GM12878 (cell line): ENCODE data around the gene BMAL1. TPM values are rescaled to one million over a fixed set of nuclear protein-coding genes. Genes with fewer than 3 reads are reported as not detected.

Source experiments
- ATAC-seq: fragments of 200-7000 bp; cut with Tn5 transposase; 3 replicates; pipeline ENCODE4 v1.9.1; 2020; ENCODE audit warnings: mild to moderate bottlenecking, moderate library complexity
- BruUV-seq: library from RNA; stranded (reverse); fragments of 400-500 nt; replicated peaks from 2 replicates; lab custom pipeline; 2021; lab: Mats Ljungman, UMichigan
- CTCF ChIA-PET: fragments of 300-600 bp; sonication (Branson Sonifier 250); formaldehyde crosslinking; extraction: SDS; loops from one replicate; lab custom pipeline; 2021; ENCODE audit warnings: inconsistent platforms; lab: Yijun Ruan, JAX
- POLR2A ChIA-PET: fragments of 350-600 bp; formaldehyde crosslinking; extraction: SDS; loops from one replicate; lab custom pipeline; 2021; ENCODE audit warnings: inconsistent platforms; lab: Charles Lee
- RAD21 ChIA-PET: fragments of 300-600 bp; sonication (Branson Sonifier 250); formaldehyde crosslinking; loops from one replicate; lab custom pipeline; 2023; ENCODE audit warnings: antibody characterized with exemption; ENCODE audit not compliant: unreplicated experiment; lab: Charles Lee
- SMC1A ChIA-PET: fragments of 300-600 bp; sonication (Branson Sonifier 250); formaldehyde crosslinking; loops from one replicate; lab custom pipeline; 2023; ENCODE audit not compliant: unreplicated experiment, uncharacterized antibody; lab: Charles Lee
- DNase-seq: peaks from one replicate; pipeline ENCODE4 v3.0.0-alpha.2; 2011; ENCODE audit warnings: low read depth, low spot score
- FAIRE-seq: peaks from 3 replicates; lab custom pipeline; 2011; peaks lifted over from hg19 to GRCh38; lab: Jason Lieb, UNC
- H2AFZ ChIP-seq: 2 replicates; pipeline ENCODE4 v1.6.0; 2011; ENCODE audit warnings: low read depth, low read length, control low read depth; ENCODE audit not compliant: control insufficient read depth
- H3K27ac ChIP-seq: 2 replicates; pipeline ENCODE4 v1.5.1; 2011; ENCODE audit warnings: control low read depth; ENCODE audit not compliant: control insufficient read depth, insufficient read depth
- H3K27me3 ChIP-seq, 2 experiments: replicated peaks in 1 of 2; 2 replicates each; pipeline versions ENCODE4 v1.6.0 to v1.6.1; 2011; ENCODE audit warnings: low read length in 1 of 2; ENCODE audit not compliant: control insufficient read depth in 2 of 2, insufficient read depth in 2 of 2
- H3K36me3 ChIP-seq, 2 experiments: 2 replicates each; pipeline ENCODE4 v1.5.1; 2011; ENCODE audit warnings: low read length in 1 of 2; ENCODE audit not compliant: control insufficient read depth in 2 of 2, insufficient read depth in 2 of 2
- H3K4me1 ChIP-seq: 2 replicates; pipeline ENCODE4 v1.6.1; 2011; ENCODE audit warnings: mild to moderate bottlenecking, low read length, moderate library complexity, mixed read lengths; ENCODE audit not compliant: control insufficient read depth, insufficient read depth
- H3K4me2 ChIP-seq: 2 replicates; pipeline ENCODE4 v1.6.0; 2011; ENCODE audit warnings: control low read depth; ENCODE audit not compliant: control insufficient read depth, insufficient read depth
- H3K4me3 ChIP-seq: fragments of 200-600 bp; sonication (generic); 2 replicates; pipeline ENCODE4 v1.5.1; 2016
- H3K79me2 ChIP-seq: 2 replicates; pipeline ENCODE4 v1.6.0; 2011; ENCODE audit warnings: low read length; ENCODE audit not compliant: control insufficient read depth, insufficient read depth
- H3K9ac ChIP-seq: 2 replicates; pipeline ENCODE4 v1.8.0; 2011; ENCODE audit warnings: low read length, control low read depth, mixed read lengths; ENCODE audit not compliant: control insufficient read depth, insufficient read depth
- H3K9me3 ChIP-seq: replicated peaks from 3 replicates; pipeline ENCODE4 v1.5.1; 2011; ENCODE audit warnings: mild to moderate bottlenecking, low read length; ENCODE audit not compliant: control insufficient read depth, insufficient read depth
- H4K20me1 ChIP-seq: 2 replicates; pipeline ENCODE4 v1.6.0; 2011; ENCODE audit not compliant: control insufficient read depth, insufficient read depth
- EZH2 ChIP-seq: IDR thresholded peaks from 2 replicates; pipeline ENCODE4 v1.6.1; 2012; ENCODE audit warnings: low read depth, mild to moderate bottlenecking, control low read depth, inconsistent platforms, low read length, borderline replicate concordance; ENCODE audit not compliant: control insufficient read depth
- IKZF1 ChIP-seq: fragments of 450-650 bp; conservative IDR thresholded peaks from 2 replicates; pipeline ENCODE4 v1.6.1; 2017; ENCODE audit warnings: antibody characterized with exemption, mild to moderate bottlenecking
- MEF2B ChIP-seq: fragments of 450-650 bp; IDR thresholded peaks from 2 replicates; pipeline ENCODE4 v1.6.1; 2018; ENCODE audit warnings: mild to moderate bottlenecking, moderate library complexity; ENCODE audit not compliant: partially characterized antibody, poor library complexity, severe bottlenecking
- PAX8 ChIP-seq: fragments of 450-650 bp; IDR thresholded peaks from 2 replicates; pipeline ENCODE4 v1.6.1; 2017; ENCODE audit warnings: mild to moderate bottlenecking, moderate library complexity
- POU2F2 ChIP-seq: IDR thresholded peaks from 3 replicates; pipeline ENCODE4 v1.6.1; 2011; ENCODE audit warnings: low read depth, mild to moderate bottlenecking, low read length, borderline replicate concordance
- RB1 ChIP-seq: fragments of 450-650 bp; formaldehyde crosslinking; IDR thresholded peaks from 2 replicates; pipeline ENCODE4 v1.6.1; 2017; ENCODE audit warnings: mild to moderate bottlenecking, borderline replicate concordance
- WGBS: methylation state at CpG from one replicate; pipeline ENCODE4 v1.1.6; 2016; ENCODE audit warnings: low lambda C conversion rate; ENCODE audit not compliant: insufficient replicate concordance, insufficient coverage; ENCODE audit errors: missing lambda C conversion rate; 5-methylcytosine and 5-hydroxymethylcytosine counted together
- in situ Hi-C: fragments of 300-500 bp; cut with MboI; formaldehyde crosslinking; loops from 9 replicates; pipeline ENCODE4 v1.14.3; 2018; ENCODE audit warnings: mixed read lengths
- intact Hi-C: fragments of 100-400 bp; cut with micrococcal nuclease; formaldehyde crosslinking; loops from one replicate; pipeline ENCODE4 v1.14.2; 2022; ENCODE audit not compliant: unreplicated experiment
- polyA plus RNA-seq, 11 experiments: library from polyadenylated mRNA; depleted of rRNA in 4 of 11; unstranded in 6 of 11; stranded (reverse) in 5 of 11; fragments of >200 nt; fragmentation: Nextera tagmentation in 4 of 11; fragmentation: Illumina TruSeq in 1 of 11; extraction: Ambion mirVana in 4 of 11; extraction: Trizol in 1 of 11; gene quantifications; 1 replicate in 1 of 11; 2 replicates in 10 of 11; pipeline versions ENCODE4 v1.2.1 to v1.2.3, GENCODE V29; 2011 to 2016; ENCODE audit warnings: inconsistent platforms in 2 of 11, missing spikeins in 2 of 11, low read depth in 1 of 11
- total RNA-seq, 4 experiments: library from RNA; depleted of rRNA in 3 of 4; stranded (reverse); fragments of >200 nt in 3 of 4; fragmentation: Illumina TruSeq in 1 of 4; extraction: Trizol in 1 of 4; gene quantifications; 2 replicates each; pipeline versions ENCODE4 v1.2.1 to v1.2.3, GENCODE V29; 2013 to 2021
- TF ChIP-seq, protein P1 (sequence below): IDR thresholded peaks from 2 replicates; pipeline ENCODE4 v1.6.1; 2011; ENCODE audit warnings: borderline replicate concordance, low read depth, mild to moderate bottlenecking, moderate library complexity, mixed read lengths, low read length; ENCODE audit not compliant: insufficient read depth; ENCODE audit errors: extremely low read length

BMAL1 gene
- total and polyA plus RNA-seq, 10 of the 15 experiments (the other 5 are each of a cell fraction or from before 2014, with no cell fraction given) = 3.5 to 40.6 (median 13.6) TPM

DNA sequence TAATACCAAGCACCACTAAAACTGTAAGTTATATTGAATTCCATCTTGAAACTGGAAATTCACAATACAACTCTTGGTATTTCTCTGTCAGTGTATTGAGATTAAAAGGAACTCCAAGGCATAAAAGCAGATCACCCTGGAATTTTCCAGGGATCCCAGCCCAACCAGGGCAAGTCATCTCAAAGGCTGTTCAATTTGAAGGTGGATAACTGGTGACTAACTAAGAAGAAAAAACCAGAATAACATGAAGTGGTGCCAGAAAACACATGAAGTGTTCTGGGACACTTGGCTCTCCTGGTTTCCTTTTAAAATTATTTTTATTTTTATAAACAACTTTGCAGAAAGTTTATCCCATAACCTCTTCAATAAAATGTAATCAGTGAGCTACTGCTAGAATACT is 7.8 kb upstream of the BMAL1 start (continued):
- TF ChIP-seq, protein P1, sequence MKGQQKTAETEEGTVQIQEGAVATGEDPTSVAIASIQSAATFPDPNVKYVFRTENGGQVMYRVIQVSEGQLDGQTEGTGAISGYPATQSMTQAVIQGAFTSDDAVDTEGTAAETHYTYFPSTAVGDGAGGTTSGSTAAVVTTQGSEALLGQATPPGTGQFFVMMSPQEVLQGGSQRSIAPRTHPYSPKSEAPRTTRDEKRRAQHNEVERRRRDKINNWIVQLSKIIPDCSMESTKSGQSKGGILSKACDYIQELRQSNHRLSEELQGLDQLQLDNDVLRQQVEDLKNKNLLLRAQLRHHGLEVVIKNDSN = no peak
- TF ChIP-seq MEF2B (no peak), POU2F2 (no peak)

DNA sequence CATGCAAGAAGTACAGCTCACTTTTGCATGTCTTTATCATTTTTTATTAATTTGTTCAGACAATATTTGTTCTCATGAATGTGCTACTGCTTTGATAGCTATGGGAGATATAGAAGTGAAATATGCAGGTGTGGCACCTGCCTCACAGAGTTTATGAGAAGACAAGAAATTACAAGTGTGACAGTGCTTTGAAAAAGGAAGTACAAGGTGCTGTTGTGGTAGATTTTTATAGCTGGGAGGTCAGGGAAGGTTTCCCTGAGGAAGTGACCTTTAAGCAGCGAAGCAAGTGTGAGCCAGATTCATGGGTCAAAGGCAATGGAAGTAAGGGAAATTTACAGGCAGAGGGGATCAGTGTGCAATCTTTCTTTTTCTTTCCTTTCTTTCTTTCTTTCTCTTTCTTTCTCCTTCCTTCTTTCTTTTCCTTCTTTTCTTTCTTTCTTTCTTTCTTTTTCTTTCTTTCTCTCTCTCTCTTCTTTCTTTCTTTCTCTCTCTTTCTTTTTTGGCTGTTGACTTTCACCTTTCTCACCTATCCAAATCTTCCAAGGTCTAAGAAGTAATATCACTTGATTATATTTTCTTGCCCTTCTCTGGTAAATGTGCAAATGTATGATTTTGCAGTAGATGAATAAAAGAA is 6.4 kb upstream of the BMAL1 start:
- ChIA-PET RAD21 (interaction anchor here (1.4 kb wide), 1 partner anchor 72 kb away, joined by 3 read pairs; no protein-coding TSS in a partner anchor), CTCF (interaction anchor here (0.8 to 3.0 kb wide), 5 partner anchors 8 to 65 kb away, joined by 3 to 13 read pairs (median 4); no protein-coding TSS in a partner anchor), SMC1A (interaction anchor here (0.8 to 2.6 kb wide), 11 partner anchors 9 to 73 kb away, joined by 3 to 11 read pairs (median 5); no protein-coding TSS in a partner anchor), POLR2A (no interaction called here)
- Histone ChIP-seq H3K79me2 (no peaks in the 10 kb centered on the region), H3K4me1 (no peaks in the 10 kb centered on the region), H3K27me3 (peaks cover 0 to 7% of the 10 kb centered on the region in 2 experiments), H3K4me2 (no peak overlapping the region), H3K27ac (no peak overlapping the region), H3K9ac (no peak overlapping the region), H4K20me1 (no peaks in the 10 kb centered on the region), H3K36me3 (no peaks in the 10 kb centered on the region), H3K4me3 (no peak overlapping the region), H2AFZ (no peak overlapping the region), H3K9me3 (no peaks in the 10 kb centered on the region)
- BruUV-seq = no TSS peak
- intact Hi-C loops = no loop called here
- FAIRE-seq = no peak
- no peak for DNase-seq
- no peak for TF ChIP-seq RB1
- TF ChIP-seq IKZF1 = no peak
- no peak for TF ChIP-seq EZH2
- TF ChIP-seq PAX8 = no peak
- WGBS = 0% methylated on average over 1 of the region's 1 CpG
- in situ Hi-C loops = no loop called here
- ATAC-seq = no peak
